Measurements from ENCODE around the gene PPIL1.

Gene PPIL1

GRCh38 chr6:36850021-36850420 lies 24.6 kb downstream of the PPIL1 start:
- no peak overlapping the region for H3K4me3 ChIP-seq (ENCODE audit: low read depth, low read length, poor library complexity, severe bottlenecking)
- H3K4me1 ChIP-seq (ENCODE audit: insufficient read depth, low read length, severe bottlenecking) = no peaks in the 10 kb centered on the region
- H3K27me3 ChIP-seq (ENCODE audit: insufficient read depth, low read length) = no peaks in the 10 kb centered on the region
- no peaks in the 10 kb centered on the region for H3K79me2 ChIP-seq (ENCODE audit: insufficient read depth, low read length)
- peaks cover 47% of the 10 kb centered on the region for H3K36me3 ChIP-seq (ENCODE audit: insufficient read depth, low read length)
- H3K9me2 ChIP-seq (ENCODE audit: low read depth, low read length) = no peaks in the 10 kb centered on the region
- H3K27ac ChIP-seq (ENCODE audit: low read depth, low read length, poor library complexity, severe bottlenecking) = no peak overlapping the region
- no peaks in the 10 kb centered on the region for H4K20me1 ChIP-seq (ENCODE audit: insufficient read depth, low read length)
- H3K4me2 ChIP-seq (ENCODE audit: low read length) = no peak overlapping the region
- H3K9ac ChIP-seq (ENCODE audit: low read length) = no peak overlapping the region
- no peak for TF ChIP-seq CTCF (IDR thresholded peaks at IDR 0.05; ENCODE audit: low read length)
- TF ChIP-seq EZH2 (IDR thresholded peaks at IDR 0.05; ENCODE audit: borderline replicate concordance, low read length) = no peak
- no peak overlapping the region for H2AFZ ChIP-seq (ENCODE audit: low read length)
- H3F3A ChIP-seq (ENCODE audit: insufficient read depth, low read length) = no peaks in the 10 kb centered on the region
- peaks cover 3% of the 10 kb centered on the region for H3K9me3 ChIP-seq (ENCODE audit: low read length)

GRCh38 chr6:36848658-36849441 lies 25.8 kb downstream of the PPIL1 start:
- Histone ChIP-seq H2AFZ (ENCODE audit: low read length) (no peak overlapping the region), H3K9me3 (ENCODE audit: low read length) (peaks cover 3% of the 10 kb centered on the region), H3K79me2 (ENCODE audit: insufficient read depth, low read length) (no peaks in the 10 kb centered on the region), H3K9ac (ENCODE audit: low read length) (no peak overlapping the region), H3F3A (ENCODE audit: insufficient read depth, low read length) (no peaks in the 10 kb centered on the region), H3K9me2 (ENCODE audit: low read depth, low read length) (no peaks in the 10 kb centered on the region), H4K20me1 (ENCODE audit: insufficient read depth, low read length) (no peaks in the 10 kb centered on the region), H3K4me2 (ENCODE audit: low read length) (no peak overlapping the region), H3K4me1 (ENCODE audit: insufficient read depth, low read length, severe bottlenecking) (no peaks in the 10 kb centered on the region), H3K36me3 (ENCODE audit: insufficient read depth, low read length) (peaks cover 35% of the 10 kb centered on the region), H3K4me3 (ENCODE audit: low read depth, low read length, poor library complexity, severe bottlenecking) (no peak overlapping the region), H3K27me3 (ENCODE audit: insufficient read depth, low read length) (no peaks in the 10 kb centered on the region), H3K27ac (ENCODE audit: low read depth, low read length, poor library complexity, severe bottlenecking) (no peak overlapping the region)
- TF ChIP-seq CTCF (IDR thresholded peaks at IDR 0.05; ENCODE audit: low read length) = no peak
- no peak for TF ChIP-seq EZH2 (IDR thresholded peaks at IDR 0.05; ENCODE audit: borderline replicate concordance, low read length)

- Histone ChIP-seq H3K9me3 (ENCODE audit: low read length) (peaks cover 3% of the 10 kb centered on the region), H3K27me3 (ENCODE audit: insufficient read depth, low read length) (no peaks in the 10 kb centered on the region), H2AFZ (ENCODE audit: low read length) (no peak overlapping the region), H3K4me2 (ENCODE audit: low read length) (no peak overlapping the region), H4K20me1 (ENCODE audit: insufficient read depth, low read length) (no peaks in the 10 kb centered on the region), H3F3A (ENCODE audit: insufficient read depth, low read length) (no peaks in the 10 kb centered on the region), H3K79me2 (ENCODE audit: insufficient read depth, low read length) (no peaks in the 10 kb centered on the region), H3K36me3 (ENCODE audit: insufficient read depth, low read length) (peaks cover 27% of the 10 kb centered on the region), H3K27ac (ENCODE audit: low read depth, low read length, poor library complexity, severe bottlenecking) (no peak overlapping the region), H3K4me1 (ENCODE audit: insufficient read depth, low read length, severe bottlenecking) (no peaks in the 10 kb centered on the region), H3K9ac (ENCODE audit: low read length) (no peak overlapping the region), H3K4me3 (ENCODE audit: low read depth, low read length, poor library complexity, severe bottlenecking) (no peak overlapping the region), H3K9me2 (ENCODE audit: low read depth, low read length) (no peaks in the 10 kb centered on the region)
- TF ChIP-seq CTCF (IDR thresholded peaks at IDR 0.05; ENCODE audit: low read length) (no peak), EZH2 (IDR thresholded peaks at IDR 0.05; ENCODE audit: borderline replicate concordance, low read length) (no peak)
Measured at GRCh38 chr6:36847991-36848390, 26.6 kb downstream of the PPIL1 start.
